Lung (tissue), 12 donors: ENCODE results near the gene MRPS12. TPM values are rescaled to one million over a fixed set of nuclear protein-coding genes. Genes with fewer than 3 reads are reported as not detected.
"Not testable (repeated sequence)": the region's sequence is repeated elsewhere in the genome, so short reads cannot be mapped to it uniquely, and the experiment has no call there.

ENCODE experiments used
- ATAC-seq: fragments of 200-7000 bp; cut with Tn5 transposase; one replicate; pipeline ENCODE4 v1.9.1; 2020; ENCODE audit warnings: moderate number of reproducible peaks; ENCODE audit not compliant: insufficient read depth, low FRiP score
- DNase-seq, 3 donors: peaks; one replicate each; pipeline ENCODE4 v3.0.0-alpha.2; 2013 to 2017
- H3K27ac ChIP-seq, 2 donors: one replicate each; pipeline ENCODE4 v1.5.1; 2013; ENCODE audit warnings: mild to moderate bottlenecking in 2 of 2, moderate library complexity in 2 of 2, control low read depth in 1 of 2, inconsistent platforms in 1 of 2, low read depth in 1 of 2, low read length in 1 of 2
- H3K27me3 ChIP-seq, 3 donors: one replicate each; pipeline ENCODE4 v1.5.1; 2013; ENCODE audit warnings: low read length in 2 of 3; ENCODE audit not compliant: control insufficient read depth in 3 of 3, insufficient read depth in 3 of 3
- H3K36me3 ChIP-seq, 4 donors: one replicate each; pipeline ENCODE4 v1.5.1; 2013; ENCODE audit warnings: low read length in 4 of 4, mild to moderate bottlenecking in 1 of 4, moderate library complexity in 1 of 4; ENCODE audit not compliant: control insufficient read depth in 4 of 4, insufficient read depth in 4 of 4
- H3K4me1 ChIP-seq, 5 donors: one replicate each; pipeline ENCODE4 v1.5.1; 2013; ENCODE audit warnings: low read length in 5 of 5, mild to moderate bottlenecking in 2 of 5, moderate library complexity in 1 of 5; ENCODE audit not compliant: control insufficient read depth in 5 of 5, insufficient read depth in 5 of 5
- H3K4me3 ChIP-seq: one replicate; pipeline ENCODE4 v1.5.1; 2013; ENCODE audit warnings: mild to moderate bottlenecking, control low read depth, moderate library complexity
- H3K9ac ChIP-seq, 2 donors: one replicate each; pipeline ENCODE4 v1.5.1; 2013; ENCODE audit warnings: low read length in 2 of 2, control low read depth in 1 of 2; ENCODE audit not compliant: insufficient read depth in 1 of 2
- H3K9me3 ChIP-seq, 4 donors: one replicate each; pipeline ENCODE4 v1.5.1; 2013; ENCODE audit warnings: low read length in 3 of 4, mild to moderate bottlenecking in 1 of 4, moderate library complexity in 1 of 4; ENCODE audit not compliant: control insufficient read depth in 4 of 4, insufficient read depth in 3 of 4
- WGBS, 2 donors: extraction: QIAGEN DNeasy Blood & Tissue Kit; methylation state at CpG; one replicate each; pipeline ENCODE4 v1.1.7; 2013; 5-methylcytosine and 5-hydroxymethylcytosine counted together
- polyA plus RNA-seq, 2 donors: library from polyadenylated mRNA; stranded (reverse); fragments of 200-250 nt; gene quantifications; one replicate each; pipeline ENCODE4 v1.2.1, GENCODE V29; 2013
- total RNA-seq, 2 donors: library from RNA; depleted of rRNA in 1 of 2; stranded (reverse); fragments of >200 nt in 1 of 2; gene quantifications; one replicate each; pipeline ENCODE4 v1.2.1, GENCODE V29; 2014 to 2021
- TF ChIP-seq, protein P1 (sequence below): IDR thresholded peaks from 2 replicates; pipeline ENCODE4 v1.5.1; 2012; ENCODE audit warnings: mild to moderate bottlenecking; ENCODE audit errors: control extremely low read depth, extremely low read depth
- donor health status: control.
- donor health status: control.
- donor health status: Bipolar disorder and iron deficiency.
- donor health status: healthy.
- donor health status: DM: yes; HTN: yes; CAD: no.

The MRPS12 gene
- total and polyA plus RNA-seq, 4 donors, result 10.7 to 63.5 (median 36.8) TPM

DNA sequence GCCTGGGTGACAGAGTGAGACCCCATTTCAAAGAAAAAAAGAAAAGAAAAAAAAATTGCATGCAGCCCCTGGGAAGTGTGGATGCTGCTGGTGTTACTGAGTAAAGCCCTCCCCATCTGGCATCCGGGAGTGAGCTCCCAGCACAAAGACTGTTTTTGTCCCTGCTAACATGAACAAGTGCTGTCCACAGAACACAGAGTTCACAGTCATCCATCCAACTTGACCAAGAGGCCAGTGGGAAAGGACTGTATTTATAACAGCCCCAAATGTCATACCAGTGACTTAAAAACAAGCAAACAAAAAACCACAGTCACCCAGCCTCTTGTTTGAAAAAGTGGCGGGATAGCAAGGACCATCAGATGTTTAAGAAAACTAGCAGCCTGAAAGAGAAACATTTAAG, 34.0 kb downstream of the MRPS12 start:
- peaks cover 0 to 8% (median 3%) of the 10 kb centered on the region in 4 donors for H3K36me3 ChIP-seq
- H3K9me3 ChIP-seq, result no peaks in the 10 kb centered on the region
- whole genome bisulfite sequencing, 2 donors, result 90 to 96% methylated on average over 2 of the region's 2 CpGs
- no peak overlapping the region for H3K27ac ChIP-seq
- H3K4me1 ChIP-seq, result peaks cover 0 to 2% (median 0%) of the 10 kb centered on the region in 5 donors
- H3K27me3 ChIP-seq, result no peaks in the 10 kb centered on the region
- DNase-seq, result no peak
- no peak overlapping the region for H3K4me3 ChIP-seq
- ATAC-seq, result no peak
- TF ChIP-seq, protein P1, sequence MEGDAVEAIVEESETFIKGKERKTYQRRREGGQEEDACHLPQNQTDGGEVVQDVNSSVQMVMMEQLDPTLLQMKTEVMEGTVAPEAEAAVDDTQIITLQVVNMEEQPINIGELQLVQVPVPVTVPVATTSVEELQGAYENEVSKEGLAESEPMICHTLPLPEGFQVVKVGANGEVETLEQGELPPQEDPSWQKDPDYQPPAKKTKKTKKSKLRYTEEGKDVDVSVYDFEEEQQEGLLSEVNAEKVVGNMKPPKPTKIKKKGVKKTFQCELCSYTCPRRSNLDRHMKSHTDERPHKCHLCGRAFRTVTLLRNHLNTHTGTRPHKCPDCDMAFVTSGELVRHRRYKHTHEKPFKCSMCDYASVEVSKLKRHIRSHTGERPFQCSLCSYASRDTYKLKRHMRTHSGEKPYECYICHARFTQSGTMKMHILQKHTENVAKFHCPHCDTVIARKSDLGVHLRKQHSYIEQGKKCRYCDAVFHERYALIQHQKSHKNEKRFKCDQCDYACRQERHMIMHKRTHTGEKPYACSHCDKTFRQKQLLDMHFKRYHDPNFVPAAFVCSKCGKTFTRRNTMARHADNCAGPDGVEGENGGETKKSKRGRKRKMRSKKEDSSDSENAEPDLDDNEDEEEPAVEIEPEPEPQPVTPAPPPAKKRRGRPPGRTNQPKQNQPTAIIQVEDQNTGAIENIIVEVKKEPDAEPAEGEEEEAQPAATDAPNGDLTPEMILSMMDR, result no peak
- no peak overlapping the region for H3K9ac ChIP-seq

DNA sequence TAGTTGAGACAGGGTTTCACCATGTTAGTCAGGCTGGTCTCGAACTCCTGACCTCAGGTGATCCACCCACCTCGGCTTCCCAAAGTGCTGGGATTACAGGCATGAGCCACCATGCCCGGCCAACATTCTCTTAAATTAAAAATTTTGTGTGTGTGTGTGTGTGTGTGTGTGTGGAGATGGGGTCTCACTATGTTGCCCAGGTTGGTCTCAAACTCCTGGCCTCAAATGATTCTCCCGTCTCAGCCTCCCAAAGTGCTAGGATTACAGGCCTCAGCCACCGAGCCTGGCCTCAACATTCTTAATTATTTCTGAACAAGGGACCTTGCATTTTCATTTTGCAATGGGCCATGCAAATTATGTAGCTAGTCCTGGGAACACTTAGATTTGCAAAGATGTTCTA, 35.4 kb downstream of the MRPS12 start:
- WGBS, 2 donors, result 94 to 96% methylated on average over 5 of the region's 5 CpGs
- H3K27me3 ChIP-seq, H3K4me1 ChIP-seq, ATAC-seq, H3K9me3 ChIP-seq, H3K27ac ChIP-seq, DNase-seq, H3K9ac ChIP-seq, H3K4me3 ChIP-seq: not testable (repeated sequence)
- H3K36me3 ChIP-seq, result peaks cover 0 to 13% (median 3%) of the 10 kb centered on the region in 4 donors

DNA sequence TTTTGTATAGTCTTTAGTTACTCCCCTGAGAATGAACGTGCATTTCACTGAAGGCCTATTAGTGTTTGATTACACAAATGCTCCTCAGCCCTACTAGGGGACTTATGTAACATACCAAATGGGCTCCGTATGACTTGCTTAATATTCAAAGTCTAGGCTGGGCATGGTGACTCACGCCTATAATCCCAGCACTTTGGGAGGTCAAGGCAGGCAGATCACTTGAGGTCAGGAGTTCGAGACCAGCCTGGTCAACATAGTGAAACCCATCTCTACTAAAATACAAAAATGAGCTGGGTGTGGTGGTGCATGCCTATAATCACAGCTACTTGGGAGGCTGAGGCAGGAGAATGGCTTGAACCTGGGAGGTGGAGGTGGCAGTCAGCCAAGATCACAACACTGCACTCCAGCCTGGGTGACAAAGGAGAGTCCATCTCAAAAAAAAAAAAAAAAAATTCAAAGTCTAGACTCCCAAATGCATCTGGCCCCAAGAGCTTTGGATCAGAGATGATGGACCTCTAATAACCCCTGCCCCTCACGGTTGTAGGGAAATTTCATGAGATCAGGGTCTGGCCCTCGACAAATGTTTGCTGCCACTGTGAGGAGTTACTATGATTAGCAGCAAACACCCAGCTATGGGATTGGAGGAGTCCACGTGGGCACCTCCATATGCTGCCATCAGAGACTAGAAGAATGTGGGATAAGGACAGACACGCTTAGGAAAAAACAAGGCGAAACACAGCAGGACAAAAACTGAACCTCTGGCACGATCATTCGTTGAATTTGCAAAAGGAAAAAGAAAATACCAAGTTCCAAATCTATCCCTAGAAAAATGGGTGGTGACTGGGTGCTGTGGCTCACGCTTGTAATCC, 40.2 kb downstream of the MRPS12 start:
- Histone ChIP-seq H3K36me3 (peaks cover 0 to 8% (median 0%) of the 10 kb centered on the region in 4 donors), H3K9me3 (no peaks in the 10 kb centered on the region), H3K27me3 (no peaks in the 10 kb centered on the region), H3K27ac (no peak overlapping the region), H3K9ac (no peak overlapping the region), H3K4me1 (peaks cover 0 to 7% (median 0%) of the 10 kb centered on the region in 5 donors), H3K4me3 (no peak overlapping the region)
- TF ChIP-seq, protein P1, result no peak
- 83 to 86% methylated on average over 12 of the region's 12 CpGs for WGBS, 2 donors
- DNase-seq (no peak), ATAC-seq (no peak)

DNA sequence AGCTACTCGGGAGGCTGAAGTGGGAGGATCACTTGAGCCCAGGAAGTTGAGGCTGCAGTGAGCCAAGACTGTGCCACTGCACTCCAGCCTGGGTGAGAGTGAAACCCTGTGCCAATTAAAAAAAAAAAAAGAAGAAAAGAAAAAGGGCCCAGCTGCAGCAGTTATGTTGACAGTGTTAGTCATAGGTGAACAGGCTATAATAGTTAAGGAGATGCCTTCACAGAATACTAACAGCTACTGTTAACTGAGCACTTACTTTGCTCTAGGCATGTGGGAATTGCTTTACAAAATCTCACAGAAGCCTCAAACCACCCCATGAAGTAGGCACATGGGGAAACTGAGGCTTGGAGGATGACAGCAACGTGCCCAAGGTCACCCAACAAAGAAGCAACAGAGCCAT, 40.9 kb downstream of the MRPS12 start:
- no peak for ATAC-seq
- TF ChIP-seq, protein P1, result no peak
- Histone ChIP-seq H3K27me3 (no peaks in the 10 kb centered on the region), H3K9me3 (no peaks in the 10 kb centered on the region), H3K4me1 (peaks cover 0 to 15% (median 0%) of the 10 kb centered on the region in 5 donors), H3K36me3 (peaks cover 0 to 8% (median 0%) of the 10 kb centered on the region in 4 donors), H3K4me3 (no peak overlapping the region), H3K27ac (no peak overlapping the region), H3K9ac (no peak overlapping the region)
- 83 to 92% methylated on average over 2 of the region's 2 CpGs for WGBS, 2 donors
- no peak for DNase-seq
